K562 (cell line): ENCODE data around the gene TENM3. TPM values are rescaled to one million over a fixed set of nuclear protein-coding genes. Genes with fewer than 3 reads are reported as not detected.

Source experiments
- ATAC-seq: fragments of 200-7000 bp; cut with Tn5 transposase; 3 replicates; pipeline ENCODE4 v1.9.1; 2020; ENCODE audit warnings: moderate library complexity
- BruUV-seq: library from RNA; stranded (reverse); fragments of 400-500 nt; replicated peaks from 2 replicates; lab custom pipeline; 2021; lab: Mats Ljungman, UMichigan
- CTCF ChIA-PET: fragments of 300-600 bp; formaldehyde crosslinking; extraction: SDS; loops from one replicate; lab custom pipeline; 2021; ENCODE audit warnings: low intra/inter-chr PET ratio; lab: Yijun Ruan, JAX
- POLR2A ChIA-PET: fragments of 300-600, 350-650 bp; sonication (Branson Sonifier 250); formaldehyde crosslinking; extraction: SDS; loops from one replicate; lab custom pipeline; 2021; ENCODE audit warnings: antibody characterized with exemption, inconsistent platforms; lab: Yijun Ruan, JAX
- DNase-seq, 4 experiments: peaks; one replicate each; pipeline versions ENCODE4 v3.0.0 to v3.0.0-alpha.2; 2011 to 2018; ENCODE audit warnings: low spot score in 3 of 4, mixed read lengths in 3 of 4; ENCODE audit errors: extremely low read depth in 1 of 4
- FAIRE-seq: peaks from 2 replicates; lab custom pipeline; 2011; peaks lifted over from hg19 to GRCh38; lab: Jason Lieb, UNC
- H2AFZ ChIP-seq: 2 replicates; pipeline ENCODE4 v1.6.0; 2011; ENCODE audit warnings: low read depth, low read length, control low read depth, inconsistent platforms
- H3K27ac ChIP-seq: fragments of 200-600 bp; 3 replicates; pipeline ENCODE4 v1.8.0; 2011; ENCODE audit warnings: low read depth, mild to moderate bottlenecking, control low read depth, inconsistent platforms, low read length, moderate library complexity, mixed read lengths; ENCODE audit errors: extremely low read depth
- H3K27me3 ChIP-seq, 2 experiments: fragments of 300-600 bp in 1 of 2; 2 replicates in 1 of 2; 3 replicates in 1 of 2; pipeline versions ENCODE4 v1.6.0 to v1.8.0; 2011; ENCODE audit warnings: inconsistent platforms in 2 of 2, low read length in 2 of 2, mild to moderate bottlenecking in 1 of 2, mixed read lengths in 1 of 2, moderate library complexity in 1 of 2; ENCODE audit not compliant: control insufficient read depth in 2 of 2, insufficient read depth in 2 of 2
- H3K36me3 ChIP-seq: fragments of 300-600 bp; 3 replicates; pipeline ENCODE4 v1.8.0; 2011; ENCODE audit warnings: mild to moderate bottlenecking, low read length, inconsistent platforms; ENCODE audit not compliant: control insufficient read depth, insufficient read depth
- H3K4me1 ChIP-seq, 2 experiments: fragments of 200-600 bp in 1 of 2; replicated peaks in 1 of 2; 2 replicates in 1 of 2; 3 replicates in 1 of 2; pipeline versions ENCODE4 v1.5.1 to v1.8.0; 2011; ENCODE audit warnings: inconsistent platforms in 2 of 2, low read length in 2 of 2, mild to moderate bottlenecking in 1 of 2, mixed read lengths in 1 of 2, moderate library complexity in 1 of 2; ENCODE audit not compliant: control insufficient read depth in 2 of 2, insufficient read depth in 2 of 2
- H3K4me2 ChIP-seq: 2 replicates; pipeline ENCODE4 v1.6.1; 2011; ENCODE audit warnings: low read length, control low read depth, inconsistent platforms, mixed read lengths; ENCODE audit not compliant: insufficient read depth
- H3K4me3 ChIP-seq: fragments of 200-600 bp; sonication (generic), shearing (Covaris generic); 2 replicates; pipeline ENCODE4 v1.5.1; 2016; ENCODE audit warnings: control low read depth, inconsistent platforms
- H3K79me2 ChIP-seq: fragments of 200-600 bp; 3 replicates; pipeline ENCODE4 v1.8.0; 2011; ENCODE audit warnings: low read length, inconsistent platforms; ENCODE audit not compliant: control insufficient read depth, insufficient read depth
- H3K9ac ChIP-seq, 2 experiments: 2 replicates each; pipeline versions ENCODE4 v1.6.0 to v1.6.1; 2011; ENCODE audit warnings: low read depth in 2 of 2, low read length in 2 of 2, control low read depth in 1 of 2, inconsistent platforms in 1 of 2, mild to moderate bottlenecking in 1 of 2, mixed read lengths in 1 of 2; ENCODE audit not compliant: insufficient read depth in 1 of 2
- H3K9me1 ChIP-seq: one replicate; pipeline ENCODE4 v1.6.0; 2011; ENCODE audit warnings: inconsistent platforms, mild to moderate bottlenecking, low read length, moderate library complexity; ENCODE audit not compliant: control insufficient read depth, insufficient read depth
- H3K9me3 ChIP-seq: replicated peaks from 2 replicates; pipeline ENCODE4 v1.5.1; 2011; ENCODE audit warnings: low read depth, low read length, inconsistent platforms; ENCODE audit not compliant: control insufficient read depth, insufficient read depth
- H4K20me1 ChIP-seq: replicated peaks from 2 replicates; pipeline ENCODE4 v1.6.1; 2011; ENCODE audit warnings: low read length, inconsistent platforms, mixed read lengths; ENCODE audit not compliant: control insufficient read depth, insufficient read depth
- DPF2 ChIP-seq: fragments of 450-650 bp; IDR thresholded peaks from 2 replicates; pipeline ENCODE4 v1.6.1; 2016
- RBM22 ChIP-seq: fragments of 200-400 bp; formaldehyde crosslinking; IDR thresholded peaks from 2 replicates; pipeline ENCODE4 v1.6.1; 2018; ENCODE audit warnings: low read length, low read depth; ENCODE audit not compliant: poor library complexity, severe bottlenecking
- VEZF1 ChIP-seq: fragments of 200-800 bp; sonication (Bioruptor generic); IDR thresholded peaks from 2 replicates; pipeline ENCODE4 v1.6.1; 2017; ENCODE audit warnings: missing genetic modification characterization, missing compliant biosample characterization
- XRCC4 ChIP-seq: IDR thresholded peaks from one replicate; pipeline ENCODE4 v1.6.1; 2011; ENCODE audit not compliant: insufficient read depth, insufficient read length; ENCODE audit errors: extremely low read depth
- ZNF121 ChIP-seq: sonication (generic); formaldehyde crosslinking; conservative IDR thresholded peaks from 2 replicates; pipeline ENCODE4 v1.8.0; 2022; ENCODE audit warnings: missing genetic modification reagents
- WGBS: fragments of 100-300 bp; shearing (Covaris generic); methylation state at CpG from one replicate; pipeline ENCODE4 v1.1.6; 2016; ENCODE audit warnings: low coverage, mixed read lengths; ENCODE audit not compliant: insufficient coverage; ENCODE audit errors: missing lambda C conversion rate; 5-methylcytosine and 5-hydroxymethylcytosine counted together
- in situ Hi-C: fragments of 300-500 bp; cut with MboI; formaldehyde crosslinking; loops from 4 replicates; pipeline ENCODE4 v1.15.0; 2018; ENCODE audit warnings: inconsistent platforms, mixed read lengths
- intact Hi-C: fragments of 100-400 bp; cut with micrococcal nuclease; formaldehyde crosslinking; loops from 2 replicates; pipeline ENCODE4 v1.14.2; 2022
- polyA plus RNA-seq, 8 experiments: library from polyadenylated mRNA; depleted of rRNA in 4 of 8; stranded (reverse) in 5 of 8; unstranded in 3 of 8; fragments of >200 nt; fragmentation: Nextera tagmentation in 2 of 8; fragmentation: Illumina TruSeq in 1 of 8; extraction: Ambion mirVana in 2 of 8; extraction: Trizol in 1 of 8; gene quantifications; 2 replicates each; pipeline versions ENCODE4 v1.2.1 to v1.2.3, GENCODE V29; 2011 to 2014; ENCODE audit warnings: inconsistent platforms in 1 of 8, missing spikeins in 1 of 8
- total RNA-seq, 7 experiments: library from RNA; depleted of rRNA in 6 of 7; stranded (reverse); fragments of >200 nt in 6 of 7; fragmentation: Illumina TruSeq in 2 of 7; extraction: Trizol in 2 of 7; gene quantifications; 2 replicates each; pipeline versions ENCODE4 v1.2.1 to v1.2.3, GENCODE V29; 2011 to 2021; ENCODE audit warnings: low replicate concordance in 1 of 7
- TF ChIP-seq, protein P1 (sequence below): sonication (generic); formaldehyde crosslinking; IDR thresholded peaks from 2 replicates; pipeline ENCODE4 v1.8.0; 2023; ENCODE audit warnings: mild to moderate bottlenecking, missing genetic modification reagents
- TF ChIP-seq, protein P2 (sequence below): fragments of 450-650 bp; IDR thresholded peaks from 2 replicates; pipeline ENCODE4 v1.6.1; 2017; ENCODE audit warnings: antibody characterized with exemption

TENM3 gene
- total and polyA plus RNA-seq, 9 of the 15 experiments (the other 6 are each of a cell fraction or from before 2014, with no cell fraction given): 0.01 to 0.02 TPM; not detected in 7

GRCh38 chr4:182510836-182511235, 267.6 kb downstream of the TENM3 start:
- H2AFZ ChIP-seq: no peak overlapping the region
- 0% methylated on average over 2 of the region's 2 CpGs for WGBS
- ChIA-PET CTCF (no interaction called here), POLR2A (no interaction called here)
- H3K27ac ChIP-seq: no peak overlapping the region
- no peak overlapping the region for H3K4me3 ChIP-seq
- H3K36me3 ChIP-seq: no peaks in the 10 kb centered on the region
- H3K9me3 ChIP-seq: no peaks in the 10 kb centered on the region
- no peak overlapping the region for H3K9ac ChIP-seq
- DNase-seq: no peak
- no peaks in the 10 kb centered on the region for H3K79me2 ChIP-seq
- in situ Hi-C loops: no loop called here
- no peak for TF ChIP-seq RBM22
- FAIRE-seq: no peak
- H3K4me2 ChIP-seq: no peak overlapping the region
- no peak for ATAC-seq
- H3K9me1 ChIP-seq: no peaks in the 10 kb centered on the region
- BruUV-seq: no TSS peak
- intact Hi-C loops: no loop called here
- H3K4me1 ChIP-seq: no peaks in the 10 kb centered on the region
- no peaks in the 10 kb centered on the region for H3K27me3 ChIP-seq
- H4K20me1 ChIP-seq: no peaks in the 10 kb centered on the region

DNA sequence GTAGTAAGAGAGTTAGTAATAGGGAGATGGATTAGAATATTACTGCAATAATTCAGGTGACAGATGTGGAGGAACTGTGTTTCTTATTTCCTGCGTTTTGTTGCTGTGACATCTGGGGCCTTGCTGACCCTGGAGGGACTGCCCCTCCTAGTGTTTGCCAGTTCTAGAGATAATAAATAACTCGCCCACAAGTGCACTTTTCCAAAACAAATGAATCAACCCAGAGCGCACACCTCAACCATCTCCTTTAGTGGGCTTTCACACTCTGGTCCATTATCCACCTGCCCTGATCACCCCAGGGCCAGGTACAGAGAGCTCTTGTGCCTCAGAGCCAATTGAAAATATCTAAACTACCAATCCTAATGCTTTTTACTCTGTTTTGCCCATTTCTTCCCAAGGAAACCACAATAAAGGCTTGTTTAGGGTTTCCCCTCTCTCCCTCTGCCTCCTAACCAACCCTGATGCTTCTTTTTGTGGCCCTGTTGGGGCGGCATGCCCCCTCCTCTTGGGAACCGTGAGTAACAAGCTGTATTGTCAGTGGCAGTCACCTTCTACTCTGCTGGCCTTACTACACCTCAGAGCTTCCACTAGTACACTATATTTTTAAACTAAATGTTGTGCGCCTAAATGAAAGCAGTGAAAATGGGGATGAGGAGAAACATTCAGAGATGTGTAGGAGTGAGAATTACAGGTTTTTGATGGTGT, 270.5 kb downstream of the TENM3 start:
- WGBS: 0% methylated on average over 6 of the region's 6 CpGs
- no peak for FAIRE-seq
- H3K79me2 ChIP-seq: no peaks in the 10 kb centered on the region
- TF ChIP-seq, protein P1, sequence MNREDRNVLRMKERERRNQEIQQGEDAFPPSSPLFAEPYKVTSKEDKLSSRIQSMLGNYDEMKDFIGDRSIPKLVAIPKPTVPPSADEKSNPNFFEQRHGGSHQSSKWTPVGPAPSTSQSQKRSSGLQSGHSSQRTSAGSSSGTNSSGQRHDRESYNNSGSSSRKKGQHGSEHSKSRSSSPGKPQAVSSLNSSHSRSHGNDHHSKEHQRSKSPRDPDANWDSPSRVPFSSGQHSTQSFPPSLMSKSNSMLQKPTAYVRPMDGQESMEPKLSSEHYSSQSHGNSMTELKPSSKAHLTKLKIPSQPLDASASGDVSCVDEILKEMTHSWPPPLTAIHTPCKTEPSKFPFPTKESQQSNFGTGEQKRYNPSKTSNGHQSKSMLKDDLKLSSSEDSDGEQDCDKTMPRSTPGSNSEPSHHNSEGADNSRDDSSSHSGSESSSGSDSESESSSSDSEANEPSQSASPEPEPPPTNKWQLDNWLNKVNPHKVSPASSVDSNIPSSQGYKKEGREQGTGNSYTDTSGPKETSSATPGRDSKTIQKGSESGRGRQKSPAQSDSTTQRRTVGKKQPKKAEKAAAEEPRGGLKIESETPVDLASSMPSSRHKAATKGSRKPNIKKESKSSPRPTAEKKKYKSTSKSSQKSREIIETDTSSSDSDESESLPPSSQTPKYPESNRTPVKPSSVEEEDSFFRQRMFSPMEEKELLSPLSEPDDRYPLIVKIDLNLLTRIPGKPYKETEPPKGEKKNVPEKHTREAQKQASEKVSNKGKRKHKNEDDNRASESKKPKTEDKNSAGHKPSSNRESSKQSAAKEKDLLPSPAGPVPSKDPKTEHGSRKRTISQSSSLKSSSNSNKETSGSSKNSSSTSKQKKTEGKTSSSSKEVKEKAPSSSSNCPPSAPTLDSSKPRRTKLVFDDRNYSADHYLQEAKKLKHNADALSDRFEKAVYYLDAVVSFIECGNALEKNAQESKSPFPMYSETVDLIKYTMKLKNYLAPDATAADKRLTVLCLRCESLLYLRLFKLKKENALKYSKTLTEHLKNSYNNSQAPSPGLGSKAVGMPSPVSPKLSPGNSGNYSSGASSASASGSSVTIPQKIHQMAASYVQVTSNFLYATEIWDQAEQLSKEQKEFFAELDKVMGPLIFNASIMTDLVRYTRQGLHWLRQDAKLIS (CRISPR knock-in tag): no peak
- TF ChIP-seq XRCC4 (no peak), VEZF1 (CRISPR knock-in tag) (no peak), ZNF121 (CRISPR knock-in tag) (no peak), DPF2 (no peak)
- TF ChIP-seq, protein P2, sequence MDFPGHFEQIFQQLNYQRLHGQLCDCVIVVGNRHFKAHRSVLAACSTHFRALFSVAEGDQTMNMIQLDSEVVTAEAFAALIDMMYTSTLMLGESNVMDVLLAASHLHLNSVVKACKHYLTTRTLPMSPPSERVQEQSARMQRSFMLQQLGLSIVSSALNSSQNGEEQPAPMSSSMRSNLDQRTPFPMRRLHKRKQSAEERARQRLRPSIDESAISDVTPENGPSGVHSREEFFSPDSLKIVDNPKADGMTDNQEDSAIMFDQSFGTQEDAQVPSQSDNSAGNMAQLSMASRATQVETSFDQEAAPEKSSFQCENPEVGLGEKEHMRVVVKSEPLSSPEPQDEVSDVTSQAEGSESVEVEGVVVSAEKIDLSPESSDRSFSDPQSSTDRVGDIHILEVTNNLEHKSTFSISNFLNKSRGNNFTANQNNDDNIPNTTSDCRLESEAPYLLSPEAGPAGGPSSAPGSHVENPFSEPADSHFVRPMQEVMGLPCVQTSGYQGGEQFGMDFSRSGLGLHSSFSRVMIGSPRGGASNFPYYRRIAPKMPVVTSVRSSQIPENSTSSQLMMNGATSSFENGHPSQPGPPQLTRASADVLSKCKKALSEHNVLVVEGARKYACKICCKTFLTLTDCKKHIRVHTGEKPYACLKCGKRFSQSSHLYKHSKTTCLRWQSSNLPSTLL: no peak

More for the DNA sequence above, 270.5 kb downstream of the TENM3 start:
- H3K4me3 ChIP-seq: no peak overlapping the region
- ChIA-PET POLR2A (no interaction called here), CTCF (no interaction called here)
- H3K27me3 ChIP-seq: no peaks in the 10 kb centered on the region
- no peak overlapping the region for H2AFZ ChIP-seq
- in situ Hi-C loops: no loop called here
- no peaks in the 10 kb centered on the region for H4K20me1 ChIP-seq
- H3K4me1 ChIP-seq: no peaks in the 10 kb centered on the region
- no peaks in the 10 kb centered on the region for H3K9me3 ChIP-seq
- H3K4me2 ChIP-seq: no peak overlapping the region
- no peaks in the 10 kb centered on the region for H3K9me1 ChIP-seq
- intact Hi-C loops: no loop called here
- no peak for DNase-seq
- no peak overlapping the region for H3K27ac ChIP-seq
- no TSS peak for BruUV-seq
- H3K9ac ChIP-seq: no peak overlapping the region
- ATAC-seq: no peak
- no peaks in the 10 kb centered on the region for H3K36me3 ChIP-seq
